ENCODE measurements around the gene CTBP1.

Gene CTBP1

DNA sequence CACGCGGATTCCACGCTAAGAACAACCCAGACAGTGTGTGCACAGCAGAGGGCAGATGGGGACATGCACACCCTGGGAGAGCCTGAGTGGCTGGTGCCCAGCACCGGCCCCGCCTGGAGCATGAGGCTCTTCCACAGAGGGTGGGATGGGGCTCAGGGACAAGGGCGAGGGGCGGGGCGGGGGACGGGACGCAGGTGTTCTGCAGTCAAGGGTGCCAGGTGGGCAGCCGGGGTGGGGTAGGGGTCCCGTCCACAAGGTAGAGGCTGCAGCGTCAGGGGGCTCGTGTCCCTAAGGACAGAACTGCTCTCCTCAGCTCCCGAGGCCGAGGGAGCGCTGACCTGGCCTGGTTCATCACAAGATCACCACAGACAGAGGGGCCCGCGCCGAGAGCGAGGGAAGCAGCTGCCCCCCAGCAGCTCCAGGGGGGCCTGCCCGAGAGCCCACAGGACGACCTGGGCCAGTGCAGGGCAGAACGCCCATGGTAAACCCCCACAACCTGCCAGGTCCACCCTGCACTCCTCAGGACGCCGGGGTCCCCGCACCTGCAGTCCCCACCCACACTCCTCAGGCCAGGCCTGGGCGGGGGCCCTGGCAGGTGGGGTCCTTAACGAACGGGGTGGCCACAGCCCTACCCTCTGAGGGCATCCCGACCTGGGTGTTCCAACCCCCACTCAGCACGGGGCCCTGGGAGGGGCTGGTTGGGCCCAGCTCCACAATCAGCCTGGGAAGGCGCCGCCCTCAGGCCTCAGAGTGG lies 26.7 kb downstream of the CTBP1 start:
- no peak for DNase-seq

DNA sequence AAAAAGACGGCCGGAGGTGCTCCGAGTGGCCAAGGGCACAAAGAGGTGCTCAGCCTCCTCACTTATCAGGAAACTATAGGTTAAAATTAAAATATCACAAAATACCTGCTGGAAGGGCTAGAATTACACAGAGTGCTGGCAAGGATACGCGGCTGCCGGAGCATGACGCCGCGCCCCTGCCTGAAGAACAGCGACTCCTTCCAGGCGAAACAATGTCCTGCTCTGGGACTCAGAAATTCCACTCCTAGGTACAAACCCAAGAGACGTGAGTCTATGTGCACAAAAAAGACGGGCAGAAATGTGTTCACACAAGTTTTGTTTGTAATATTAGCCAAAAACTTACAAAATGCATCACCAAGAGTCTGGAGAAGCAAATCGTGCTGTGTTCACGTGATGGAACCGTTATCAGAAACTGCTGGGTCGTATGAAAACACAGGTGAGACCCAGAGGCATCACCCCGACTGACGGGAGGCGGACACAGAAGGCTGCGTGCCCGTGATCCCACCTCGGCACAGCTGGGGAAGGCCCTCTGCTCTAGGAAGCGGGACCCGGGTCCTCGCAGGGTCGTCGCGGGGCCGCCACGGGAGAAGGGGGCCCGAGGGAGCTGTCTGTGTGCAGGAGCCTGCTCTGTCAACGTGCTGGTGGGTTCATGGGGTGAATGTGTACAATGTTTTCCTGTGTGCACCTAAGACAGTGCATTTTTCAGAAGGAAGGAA lies 27.6 kb downstream of the CTBP1 start:
- DNase-seq = no peak

DNA sequence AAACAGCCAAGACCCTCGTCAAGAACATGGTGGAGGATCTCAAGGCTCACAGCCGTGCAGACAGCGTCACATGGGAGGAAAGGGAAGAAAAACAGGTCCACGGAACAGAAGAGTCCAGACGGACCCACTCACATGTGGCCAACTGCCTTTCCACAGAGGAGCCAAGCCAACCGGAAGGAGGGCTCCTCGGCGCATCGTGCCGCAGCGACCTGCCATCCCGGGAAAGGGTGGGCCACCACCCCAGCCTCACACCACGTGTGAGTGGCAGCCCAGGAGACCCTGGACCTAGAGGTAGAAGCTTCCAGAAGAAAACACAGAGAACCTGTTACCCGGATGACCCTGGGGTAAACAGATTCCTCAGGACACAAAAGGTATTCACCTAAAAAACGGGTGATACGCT lies 28.4 kb downstream of the CTBP1 start:
- no peak for DNase-seq

DNA sequence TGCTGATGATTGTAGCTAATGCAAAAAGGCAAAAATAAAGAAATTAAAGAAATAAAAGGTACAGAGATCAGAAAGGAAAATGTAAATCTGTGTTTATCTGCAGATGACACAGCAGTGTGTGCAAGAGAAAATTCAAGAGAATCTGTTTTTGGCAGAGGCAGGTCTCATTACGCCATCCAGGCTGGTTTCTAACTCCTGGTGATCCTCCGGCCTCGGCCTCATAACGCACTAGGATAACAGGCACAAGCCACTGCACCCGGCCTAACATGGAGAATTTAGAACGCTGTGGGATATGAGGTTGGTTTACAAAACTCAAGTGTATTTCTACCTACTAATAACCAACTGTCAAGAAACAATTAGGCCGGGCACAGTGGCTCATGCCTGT lies 29.4 kb downstream of the CTBP1 start:
- no peak for DNase-seq

DNA sequence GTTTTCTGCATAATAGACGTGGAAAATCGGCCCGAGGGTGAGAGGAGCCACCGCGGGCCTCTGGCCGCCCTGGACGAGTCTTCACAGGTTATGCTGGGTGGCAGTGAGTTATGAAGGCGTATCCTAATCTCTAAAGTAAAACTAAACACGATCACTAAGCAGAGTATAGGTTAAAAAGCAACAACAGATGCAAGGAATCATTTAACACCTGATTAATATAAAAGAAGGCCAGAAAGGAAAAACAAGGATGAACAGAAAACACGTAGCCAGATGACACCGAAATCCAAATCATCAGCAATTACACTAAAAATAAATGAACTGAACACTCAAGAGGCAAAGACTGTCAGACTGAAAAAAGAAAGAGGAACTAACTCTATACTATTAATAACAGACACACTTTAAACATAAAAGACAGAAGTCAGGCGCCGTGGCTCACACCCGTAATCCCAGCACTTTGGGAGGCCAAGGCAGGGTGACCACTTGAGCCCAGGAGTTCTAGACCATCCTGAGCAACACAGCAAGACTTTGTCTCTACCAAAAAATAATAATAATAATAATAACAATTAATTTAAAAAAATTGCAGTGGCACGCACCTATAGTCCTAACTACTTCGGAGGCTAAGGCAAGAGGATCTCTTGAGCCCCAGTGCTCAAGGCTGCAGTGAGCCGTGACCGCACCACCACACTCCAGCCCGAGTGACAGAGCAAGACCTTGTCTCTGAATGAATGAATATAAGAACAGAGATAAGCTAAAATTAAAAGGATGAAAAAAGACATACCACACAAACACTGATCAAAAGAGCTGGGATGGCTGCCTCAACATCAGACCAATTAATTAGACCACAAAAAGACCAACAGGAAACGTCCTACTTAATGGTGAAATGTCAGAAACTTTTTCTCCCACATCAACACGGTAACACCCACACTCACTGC lies 30.0 kb downstream of the CTBP1 start:
- no peak for DNase-seq

DNA sequence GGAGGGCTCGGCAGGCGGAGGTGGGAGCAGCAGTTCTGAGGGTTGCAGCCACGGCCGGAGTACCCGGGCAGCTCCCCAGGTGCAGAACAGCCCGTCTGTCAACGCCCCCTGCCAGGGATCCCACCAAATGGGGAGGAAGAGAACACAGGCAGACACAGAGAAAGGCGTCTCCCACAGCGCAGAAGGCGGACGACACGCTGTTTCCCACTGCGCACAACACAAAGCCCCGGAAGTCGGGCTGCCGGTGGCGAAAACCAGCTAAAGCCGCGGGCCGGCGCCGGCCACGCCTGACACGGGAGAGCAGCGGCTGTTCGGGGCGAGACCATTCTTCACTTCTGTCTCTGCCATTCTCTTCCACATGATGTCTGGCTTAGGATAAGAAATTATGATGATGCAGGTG lies 31.6 kb downstream of the CTBP1 start:
- DNase-seq = no peak

DNA sequence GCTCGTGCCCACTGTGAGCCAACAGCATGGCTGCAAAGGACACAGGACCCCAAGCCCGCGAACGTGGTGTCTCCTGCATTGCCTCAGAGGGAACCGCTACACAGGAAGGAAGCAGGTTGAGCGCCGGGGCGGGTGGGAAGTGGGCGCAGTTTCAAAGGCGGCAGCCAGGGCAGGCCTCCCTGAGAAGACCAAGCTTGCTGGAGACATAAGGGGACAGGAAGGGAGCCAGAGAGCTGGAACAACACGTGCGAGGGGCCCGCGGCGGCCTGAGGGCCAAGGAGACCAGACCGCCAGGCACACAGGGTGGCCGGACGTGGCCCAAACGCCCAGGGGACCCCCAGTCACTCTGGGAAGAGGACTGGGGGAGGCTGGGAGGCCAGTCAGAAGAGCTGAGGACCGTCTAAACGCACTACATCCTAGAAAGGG lies 32.0 kb downstream of the CTBP1 start:
- DNase-seq = no peak

DNA sequence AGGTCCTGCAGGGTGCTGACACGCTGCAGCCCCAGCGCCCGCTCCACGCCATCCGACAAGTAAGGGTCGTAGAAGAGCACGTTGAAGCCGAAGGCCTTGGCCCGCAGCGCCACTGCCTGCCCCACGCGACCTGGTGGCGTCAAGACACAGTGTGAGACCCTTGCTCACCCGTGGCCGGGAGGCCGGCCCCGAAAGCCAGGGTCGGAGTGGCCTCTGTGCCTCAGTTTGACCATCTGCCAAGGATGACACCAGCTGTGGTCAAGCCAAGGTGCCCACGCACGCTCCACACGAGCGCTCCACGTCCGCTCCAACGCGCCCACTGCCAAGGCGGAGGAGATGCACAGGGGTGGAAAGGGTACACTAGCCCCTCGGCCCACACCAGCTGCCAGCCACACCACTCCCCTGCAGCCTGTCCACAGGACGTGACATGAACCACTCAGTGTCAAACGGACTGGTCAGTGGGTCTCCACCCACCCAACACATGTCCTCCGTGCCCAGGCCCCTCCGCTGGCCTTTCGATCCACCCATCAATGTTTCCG lies 32.8 kb downstream of the CTBP1 start:
- no peak for DNase-seq

DNA sequence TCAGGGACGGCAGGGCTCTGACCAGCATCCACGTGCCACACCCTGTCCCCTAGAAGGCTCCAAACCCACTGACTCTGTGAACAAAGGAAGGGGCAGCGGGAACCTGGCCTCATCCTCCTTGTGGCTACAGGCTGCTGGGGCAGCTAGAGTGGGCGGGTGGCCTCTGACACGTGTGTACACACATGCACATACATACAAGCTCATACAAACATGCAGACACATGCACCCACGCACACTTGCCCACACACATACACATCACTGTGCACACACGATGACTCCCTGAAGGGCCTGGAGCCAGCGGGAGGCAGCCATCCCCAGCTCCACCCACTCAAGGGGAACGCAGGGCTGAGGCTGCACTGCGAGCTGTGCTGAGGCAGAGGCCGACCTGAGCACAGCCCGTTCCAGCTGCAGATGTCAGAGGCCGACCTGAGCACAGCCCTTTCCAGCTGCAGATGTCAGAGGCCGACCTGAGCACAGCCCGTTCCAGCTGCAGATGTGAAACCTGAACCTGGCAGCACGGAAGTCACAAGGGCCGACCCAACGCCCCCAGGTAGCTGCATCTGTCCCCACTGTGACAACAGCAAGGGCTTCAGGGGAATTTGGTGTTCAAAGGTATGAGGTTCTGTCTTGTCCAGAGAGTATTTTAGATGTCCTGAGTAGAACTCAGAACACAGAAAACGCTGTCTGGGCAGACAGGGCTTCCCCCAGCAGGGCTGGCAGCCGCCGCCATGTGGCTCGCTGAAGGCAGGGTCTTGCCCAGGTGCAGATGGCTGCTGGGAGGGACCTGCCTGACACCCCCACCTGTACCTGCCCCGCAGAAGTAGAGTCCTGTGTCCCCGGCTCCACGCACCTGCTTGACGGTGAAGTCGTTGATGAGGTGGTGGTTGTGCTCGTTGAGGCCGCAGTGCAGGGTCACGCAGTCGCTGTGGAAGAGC lies 33.5 kb downstream of the CTBP1 start:
- DNase-seq = no peak

DNA sequence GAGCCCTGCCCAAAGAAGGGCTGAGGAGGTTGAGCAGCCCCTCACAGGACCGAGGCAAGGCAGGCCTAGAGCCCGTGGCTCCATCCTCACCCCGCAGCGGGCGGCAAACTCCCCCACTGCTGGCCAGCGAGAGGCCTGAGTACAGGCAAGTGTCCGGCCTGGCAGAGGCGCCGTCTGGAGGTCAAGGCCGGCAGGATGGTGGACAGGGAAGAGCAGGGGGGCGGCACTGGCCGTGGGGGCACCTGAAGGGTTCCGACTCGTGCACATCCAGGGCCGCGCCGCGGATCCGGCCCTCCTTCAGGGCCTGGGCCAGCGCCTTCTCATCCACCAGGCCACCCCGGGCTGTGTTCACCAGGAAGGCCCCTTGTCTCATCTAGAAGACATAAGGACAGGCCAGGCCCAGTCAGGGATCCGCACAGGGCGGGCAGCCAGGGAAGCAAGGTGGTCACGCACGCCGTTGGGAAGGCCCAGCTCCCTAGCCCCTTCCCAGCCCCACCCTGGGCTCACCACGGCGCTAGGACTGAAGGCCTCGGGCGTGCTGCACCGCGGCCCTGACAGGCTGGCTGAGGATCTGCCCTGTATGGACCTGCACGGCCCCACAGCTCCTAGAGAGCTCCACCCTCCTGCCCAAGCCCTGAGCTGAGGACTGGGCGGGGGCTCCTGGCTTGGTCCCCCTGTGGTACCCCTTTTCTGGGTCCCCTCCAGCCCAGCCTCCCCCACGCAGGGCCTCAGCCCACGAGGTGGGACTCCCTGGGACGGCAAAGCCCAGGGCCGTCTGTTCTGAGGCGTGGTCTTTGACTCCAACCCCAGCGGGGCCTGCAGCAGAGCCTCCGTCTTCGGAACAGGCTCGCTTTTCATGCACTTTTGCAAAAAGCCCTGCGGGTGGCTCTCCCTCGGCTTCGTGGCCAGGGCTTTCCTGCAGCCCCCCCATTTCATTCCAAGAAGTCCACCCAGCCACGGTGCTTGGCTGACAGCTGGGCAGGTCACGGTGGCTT lies 34.5 kb downstream of the CTBP1 start:
- no peak for DNase-seq

DNA sequence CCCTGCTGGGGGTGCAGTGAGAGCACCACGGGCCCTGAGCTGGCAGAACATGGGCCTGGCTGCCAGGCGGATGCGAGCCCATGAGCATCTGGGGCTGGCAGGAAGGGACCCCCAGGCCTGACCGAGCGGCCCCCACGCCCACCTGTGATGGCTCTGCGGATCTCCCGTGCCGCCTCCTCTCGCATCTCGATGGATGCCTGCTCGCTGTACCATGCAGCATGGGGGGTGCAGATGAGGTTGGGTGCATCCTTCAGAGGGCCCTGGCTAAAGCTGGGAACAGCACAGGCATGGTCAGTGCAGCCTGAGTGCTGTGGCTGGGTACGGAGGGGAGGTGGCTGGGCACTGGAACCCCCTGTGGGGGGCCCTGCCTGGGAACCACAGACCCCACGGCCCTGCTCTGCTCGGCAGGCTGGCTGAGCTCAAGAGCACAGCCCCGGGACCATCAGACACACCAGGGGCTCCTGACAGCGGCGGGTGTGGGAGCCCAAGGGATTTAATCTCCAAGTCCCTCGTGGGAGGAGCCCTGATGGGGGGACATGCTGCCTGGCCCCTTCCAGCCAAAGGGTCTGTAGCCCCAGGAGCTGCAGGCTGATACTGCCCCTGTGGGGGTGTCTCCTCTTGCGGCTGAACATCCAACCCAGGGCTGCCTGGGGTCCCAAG lies 35.5 kb downstream of the CTBP1 start:
- DNase-seq = no peak

DNA sequence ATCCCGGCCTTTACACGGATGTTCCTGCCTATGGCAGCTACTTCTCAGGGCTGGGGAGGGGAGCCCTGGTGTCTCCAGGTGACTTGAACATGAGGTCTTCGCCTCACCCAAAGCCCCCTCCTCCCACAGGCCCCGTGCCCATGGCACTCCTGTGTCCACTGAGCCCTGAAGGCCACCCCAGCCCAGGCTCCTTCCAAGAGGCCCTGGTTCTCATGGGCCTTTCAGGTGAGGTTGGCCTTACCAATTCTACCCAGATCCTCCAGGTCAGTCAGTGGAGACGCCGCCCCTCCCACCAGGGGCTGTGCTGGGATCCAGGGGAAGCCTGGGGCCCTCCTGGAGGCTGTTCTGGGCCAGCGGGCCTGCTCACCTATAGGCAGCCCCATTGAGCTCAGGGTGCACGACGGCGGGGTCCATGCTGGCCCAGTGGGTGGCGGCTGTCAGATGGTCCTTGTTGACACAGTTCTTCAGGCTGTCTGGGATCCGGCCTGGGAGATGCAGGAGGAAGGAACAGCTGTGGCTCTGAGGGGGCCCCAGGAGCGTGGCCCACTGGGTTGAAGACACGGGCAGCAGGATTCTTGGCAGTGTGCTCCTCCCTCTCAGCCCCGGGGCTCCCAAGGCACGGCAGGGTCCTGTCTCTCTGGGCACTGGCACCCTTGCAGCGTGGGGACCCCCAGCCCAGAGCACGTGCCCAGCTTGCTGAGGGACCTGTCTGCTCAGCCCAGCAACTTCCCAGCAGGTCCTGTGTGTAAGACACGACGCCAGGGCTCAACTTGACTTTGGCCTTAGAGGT lies 36.2 kb downstream of the CTBP1 start:
- no peak for DNase-seq

DNA sequence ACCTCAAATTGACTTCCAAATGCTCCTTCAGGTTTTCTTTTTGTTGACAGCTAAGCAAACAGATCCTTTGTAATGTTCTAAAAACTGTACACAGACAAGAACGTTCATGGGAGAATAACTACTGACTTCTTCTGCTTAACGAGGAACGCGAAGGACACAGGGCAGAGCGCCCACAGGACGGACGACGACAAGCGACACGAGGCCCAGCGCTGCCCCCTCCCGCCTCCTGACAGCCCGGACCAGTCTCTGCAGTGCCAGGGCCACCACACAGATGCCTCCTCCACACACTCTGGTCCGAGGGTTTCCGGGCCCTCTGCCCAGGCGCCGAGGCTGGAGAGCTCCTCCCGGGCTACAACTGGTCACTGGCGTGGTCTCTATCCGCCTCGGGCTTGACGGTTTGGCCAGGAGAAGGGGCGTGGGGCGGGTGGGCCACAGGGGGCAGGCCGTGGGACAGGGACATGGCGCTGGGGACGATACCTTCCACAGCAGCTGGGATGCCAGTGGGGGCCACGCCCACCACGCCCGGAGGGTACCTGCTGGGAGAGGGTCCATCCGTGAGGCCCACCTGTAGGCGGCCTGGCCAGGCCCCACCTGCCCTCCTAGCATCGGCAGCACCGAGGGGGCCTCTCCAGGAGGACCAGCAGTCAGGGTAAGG lies 36.9 kb downstream of the CTBP1 start:
- DNase-seq = no peak

DNA sequence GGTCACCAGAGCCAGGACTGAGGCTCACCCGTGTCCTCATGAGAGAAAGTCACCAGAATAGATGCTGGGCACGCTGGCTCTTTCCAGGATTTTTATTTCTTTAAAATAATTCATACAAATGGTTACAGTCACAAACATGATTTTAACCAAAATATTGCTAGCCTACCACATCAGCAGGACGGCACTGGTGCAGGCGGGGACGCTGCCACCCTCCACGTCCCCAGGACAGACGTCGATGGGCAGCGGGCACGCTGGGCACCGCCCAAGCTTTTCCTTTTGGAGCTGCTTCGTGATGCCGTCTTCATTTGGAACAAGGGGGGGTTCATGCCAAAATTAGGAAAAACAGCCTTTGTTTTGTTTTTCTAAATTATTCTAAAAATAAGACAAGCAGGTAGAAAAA lies 37.6 kb downstream of the CTBP1 start:
- no peak for DNase-seq

DNA sequence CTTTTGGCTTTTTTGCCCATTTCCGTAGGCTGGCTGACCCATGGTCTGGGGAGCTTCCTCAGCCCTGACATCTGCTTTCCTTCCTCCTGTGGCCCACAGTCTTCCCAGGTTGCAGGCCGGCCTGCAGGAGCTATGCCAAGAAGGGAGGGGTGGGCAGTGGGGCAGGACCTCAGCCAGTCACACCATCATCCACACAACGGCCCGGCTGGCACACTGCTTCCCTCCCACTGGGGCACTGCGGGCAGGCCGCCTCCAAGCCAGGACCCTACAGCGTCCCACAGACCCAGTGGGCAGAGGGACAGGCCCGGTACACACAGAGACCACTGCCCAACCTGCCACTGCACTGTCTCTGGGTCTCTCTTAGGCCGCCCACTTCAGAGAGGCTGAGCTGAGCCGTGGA lies 38.0 kb downstream of the CTBP1 start:
- no peak for DNase-seq

DNA sequence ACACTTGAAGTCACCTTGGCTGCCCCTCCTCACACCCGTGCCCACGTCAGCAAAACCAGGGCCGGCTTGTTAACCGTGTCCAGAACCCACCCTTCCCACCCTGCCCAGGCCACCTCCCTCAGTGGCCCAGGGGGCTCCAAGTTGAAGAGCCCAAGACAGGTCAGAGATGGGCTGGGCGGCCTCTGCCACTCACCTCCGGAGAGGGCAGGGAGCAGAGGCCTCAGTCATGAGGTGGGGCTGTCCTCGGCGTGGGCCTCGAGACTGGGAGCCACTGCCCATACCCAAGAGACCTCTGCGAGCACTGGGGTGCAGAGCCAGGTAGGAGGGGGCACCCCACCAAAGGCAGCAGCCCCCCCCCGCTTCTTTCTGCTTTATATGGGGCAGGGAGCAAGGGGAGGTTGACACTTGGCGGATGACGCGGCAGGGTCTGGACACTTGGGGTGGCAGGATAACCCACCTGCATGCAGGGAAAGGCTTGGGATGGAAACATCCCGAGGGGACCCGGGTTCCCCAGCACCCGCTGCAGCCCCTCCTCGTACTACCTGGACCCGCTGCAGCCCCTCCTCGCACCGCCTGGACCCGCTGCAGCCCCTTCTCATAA lies 38.6 kb downstream of the CTBP1 start:
- DNase-seq = no peak

DNA sequence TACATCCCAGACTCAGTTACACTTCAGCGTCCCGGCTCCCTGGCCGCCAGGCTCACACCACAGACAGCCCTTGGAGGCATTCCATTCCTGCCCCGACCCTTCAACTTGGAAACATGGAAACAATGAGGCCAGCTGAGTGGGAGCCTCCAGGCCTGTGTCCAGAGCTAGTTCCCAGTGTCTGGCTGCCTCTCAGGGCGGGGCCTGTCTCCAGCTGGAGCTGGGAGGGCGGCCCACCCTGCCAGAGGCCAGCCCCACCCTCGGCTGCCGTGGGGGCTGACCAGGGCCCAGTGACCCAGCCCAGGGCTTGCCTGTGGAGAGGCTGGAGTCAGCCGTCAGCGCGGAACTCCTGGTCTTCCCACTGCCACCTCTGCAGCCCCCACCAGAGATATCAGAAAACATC lies 39.1 kb downstream of the CTBP1 start:
- DNase-seq = no peak

DNA sequence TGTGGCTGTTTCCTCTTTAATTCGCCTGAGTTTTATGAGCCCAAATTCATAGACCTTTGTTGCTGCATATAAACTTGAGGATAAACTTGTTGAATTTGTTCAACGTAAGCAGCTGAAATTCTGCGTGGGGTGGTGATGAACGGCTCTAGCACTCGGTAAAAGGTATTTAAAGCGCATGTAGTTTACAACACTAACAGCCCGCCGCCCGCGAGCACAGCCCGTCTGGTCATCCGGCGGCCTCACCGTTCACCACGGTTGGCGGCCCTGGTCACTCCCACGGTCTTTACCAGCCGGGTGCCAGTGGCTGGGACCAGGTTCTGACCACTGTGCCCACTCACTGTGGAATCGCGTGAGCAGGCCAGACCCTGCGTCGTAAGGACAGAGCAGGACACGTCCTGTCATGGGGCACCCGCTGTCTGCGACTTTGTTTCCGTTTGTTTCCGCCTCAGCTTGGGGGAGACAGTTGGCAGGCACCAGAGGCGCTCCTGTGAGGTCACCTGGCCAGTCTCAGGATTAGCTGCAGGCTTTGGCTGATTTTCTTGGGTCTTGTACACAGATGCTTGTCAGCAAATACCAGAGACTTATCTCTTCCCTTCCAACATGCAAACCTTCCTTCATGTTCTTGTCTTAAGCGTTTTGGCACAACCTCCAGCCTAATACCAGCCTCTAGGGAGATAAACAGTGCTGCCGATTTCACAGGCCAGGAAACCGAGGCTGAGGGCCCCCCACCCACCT lies 39.8 kb downstream of the CTBP1 start:
- DNase-seq = no peak

Measured in NCI-H524 (cell line).